ENCODE results near the gene CDIPT.

Gene CDIPT

GRCh38 chr16:29821643-29822115 is 41.3 kb downstream of the CDIPT start:
- peaks cover 18 to 46% (median 31%) of the 10 kb centered on the region in 11 experiments for H3K36me3 ChIP-seq
- H4K20me1 ChIP-seq: peaks cover 16 to 62% (median 48%) of the 10 kb centered on the region in 11 experiments; a peak in 19 of 22 replicates
- peak overlapping the region in 10 of 11 experiments; percentile 6 to 76 (median 64); a peak in 14 of 22 replicates for H3K27ac ChIP-seq
- H3K4me1 ChIP-seq: peaks cover 69 to 85% (median 76%) of the 10 kb centered on the region in 10 experiments
- no peak for TF ChIP-seq Cebpa-rat (IDR thresholded peaks at IDR 0.05)
- H3K9ac ChIP-seq: peak overlapping the region in 10 of 11 experiments; percentile 71 to 98 (median 76); a peak in 18 of 22 replicates
- H3K4me2 ChIP-seq: peak overlapping the region; percentile 95 to 100 (median 100)
- H3K27me3 ChIP-seq: no peaks in the 10 kb centered on the region
- peak overlapping the region in 6 of 10 experiments; percentile 56 to 81 (median 73); a peak in 9 of 20 replicates for H3K4me3 ChIP-seq
- no peaks in the 10 kb centered on the region for H3K9me3 ChIP-seq (replicated peaks in 1 of 11)

- Histone ChIP-seq H3K9ac (peak overlapping the region; percentile 63 to 98 (median 76)), H3K4me2 (peak overlapping the region; percentile 95 to 100 (median 100)), H3K27ac (peak overlapping the region; percentile 6 to 76 (median 63); a peak in 21 of 22 replicates)
Observed at GRCh38 chr16:29820730-29821642, 42.0 kb downstream of the CDIPT start.

GRCh38 chr16:29820271-29820701 is 42.7 kb downstream of the CDIPT start, which contains the start of gene MVP:
TSS of gene MVP (plus strand) at chr16:29820462. CDS start at chr16:29830550, 10,088 bp downstream.
- peaks cover 18 to 46% (median 30%) of the 10 kb centered on the region in 11 experiments for H3K36me3 ChIP-seq
- TF ChIP-seq Cebpa-rat (IDR thresholded peaks at IDR 0.05): no peak
- peak within 1 kb of the TSS; percentile 63 to 98 (median 77) for H3K9ac ChIP-seq
- peak within 1 kb of the TSS; percentile 45 to 81 (median 68) for H3K4me3 ChIP-seq
- peak within 1 kb of the TSS; percentile 6 to 76 (median 63); a peak in 21 of 22 replicates for H3K27ac ChIP-seq
- peak within 1 kb of the TSS; percentile 95 to 100 (median 100) for H3K4me2 ChIP-seq
- H3K4me1 ChIP-seq: peaks cover 65 to 78% (median 72%) of the 10 kb centered on the region in 10 experiments
- H3K27me3 ChIP-seq: no peaks in the 10 kb centered on the region
- no peaks in the 10 kb centered on the region for H3K9me3 ChIP-seq (replicated peaks in 1 of 11)
- H4K20me1 ChIP-seq: peaks cover 16 to 50% (median 40%) of the 10 kb centered on the region in 11 experiments; a peak in 19 of 22 replicates

More at GRCh38 chr16:29820730-29821642, 42.0 kb downstream of the CDIPT start:
- Histone ChIP-seq H3K27me3 (no peaks in the 10 kb centered on the region), H3K9me3 (replicated peaks in 1 of 11) (no peaks in the 10 kb centered on the region), H3K4me3 (peak overlapping the region; percentile 45 to 81 (median 68)), H3K36me3 (peaks cover 18 to 46% (median 30%) of the 10 kb centered on the region in 11 experiments), H4K20me1 (peaks cover 16 to 57% (median 45%) of the 10 kb centered on the region in 11 experiments; a peak in 19 of 22 replicates), H3K4me1 (peaks cover 69 to 84% (median 76%) of the 10 kb centered on the region in 10 experiments)
- no peak for TF ChIP-seq Cebpa-rat (IDR thresholded peaks at IDR 0.05)

- Histone ChIP-seq H4K20me1 (peaks cover 16 to 42% (median 34%) of the 10 kb centered on the region in 11 experiments; a peak in 19 of 22 replicates), H3K36me3 (peaks cover 18 to 46% (median 30%) of the 10 kb centered on the region in 11 experiments), H3K4me3 (peak overlapping the region in 9 of 10 experiments; percentile 56 to 81 (median 71); a peak in 14 of 20 replicates), H3K4me1 (peaks cover 65 to 78% (median 72%) of the 10 kb centered on the region in 10 experiments), H3K9me3 (replicated peaks in 1 of 11) (no peaks in the 10 kb centered on the region), H3K9ac (peak overlapping the region; percentile 63 to 98 (median 77); a peak in 20 of 22 replicates), H3K27me3 (no peaks in the 10 kb centered on the region), H3K4me2 (peak overlapping the region; percentile 95 to 100 (median 100)), H3K27ac (peak overlapping the region in 5 of 11 experiments; percentile 11 to 70 (median 45); a peak in 4 of 22 replicates)
- no peak for TF ChIP-seq Cebpa-rat (IDR thresholded peaks at IDR 0.05)
Observed at GRCh38 chr16:29819506-29819905, 43.5 kb downstream of the CDIPT start.

GRCh38 chr16:29818082-29818481 is 44.9 kb downstream of the CDIPT start:
- Histone ChIP-seq H3K27ac (peak overlapping the region in 2 of 11 experiments; percentile 13 to 19; a peak in 2 of 22 replicates), H3K9ac (peak overlapping the region in 9 of 11 experiments; percentile 77 to 98 (median 96); a peak in 11 of 22 replicates), H3K27me3 (peaks cover 0 to 1% (median 0%) of the 10 kb centered on the region in 11 experiments; a peak in 1 of 22 replicates), H3K4me1 (peaks cover 72 to 81% (median 75%) of the 10 kb centered on the region in 10 experiments), H3K4me3 (peak overlapping the region in 4 of 10 experiments; percentile 68 to 87 (median 83); a peak in 6 of 20 replicates), H3K36me3 (peaks cover 18 to 46% (median 30%) of the 10 kb centered on the region in 11 experiments), H3K9me3 (replicated peaks in 1 of 11) (no peaks in the 10 kb centered on the region), H3K4me2 (peak overlapping the region; percentile 95 to 100 (median 100)), H4K20me1 (peaks cover 16 to 41% (median 28%) of the 10 kb centered on the region in 11 experiments; a peak in 17 of 22 replicates)
- no peak for TF ChIP-seq Cebpa-rat (IDR thresholded peaks at IDR 0.05)

- Histone ChIP-seq H3K27ac (peak overlapping the region; percentile 61 to 98 (median 87)), H3K27me3 (peaks cover 0 to 11% (median 0%) of the 10 kb centered on the region in 11 experiments; a peak in 3 of 22 replicates), H4K20me1 (peaks cover 4 to 41% (median 27%) of the 10 kb centered on the region in 11 experiments; a peak in 16 of 22 replicates), H3K36me3 (peaks cover 18 to 39% (median 23%) of the 10 kb centered on the region in 11 experiments; a peak in 21 of 22 replicates), H3K4me2 (peak overlapping the region; percentile 95 to 100 (median 100)), H3K9me3 (replicated peaks in 1 of 11) (no peaks in the 10 kb centered on the region), H3K4me3 (peak overlapping the region; percentile 68 to 87 (median 80)), H3K4me1 (peaks cover 72 to 85% (median 80%) of the 10 kb centered on the region in 10 experiments), H3K9ac (peak overlapping the region; percentile 79 to 99 (median 96))
- no peak for TF ChIP-seq Cebpa-rat (IDR thresholded peaks at IDR 0.05)
Observed at GRCh38 chr16:29816694-29817441, 46.2 kb downstream of the CDIPT start.

GRCh38 chr16:29815793-29816693 is 47.0 kb downstream of the CDIPT start, which contains the start of gene PAGR1:
TSS of gene PAGR1 (plus strand) at chr16:29816152. CDS start at chr16:29816526, 374 bp downstream.
- no peak for TF ChIP-seq Cebpa-rat (IDR thresholded peaks at IDR 0.05)
- peak within 1 kb of the TSS; percentile 61 to 98 (median 87) for H3K27ac ChIP-seq
- peak within 1 kb of the TSS; percentile 79 to 99 (median 96) for H3K9ac ChIP-seq
- peaks cover 70 to 85% (median 80%) of the 10 kb centered on the region in 10 experiments for H3K4me1 ChIP-seq
- H3K4me3 ChIP-seq: peak within 1 kb of the TSS; percentile 68 to 87 (median 80)
- peaks cover 0 to 43% (median 26%) of the 10 kb centered on the region in 11 experiments; a peak in 19 of 22 replicates for H4K20me1 ChIP-seq
- H3K36me3 ChIP-seq: peaks cover 18 to 31% (median 23%) of the 10 kb centered on the region in 11 experiments; a peak in 21 of 22 replicates
- H3K4me2 ChIP-seq: peak within 1 kb of the TSS; percentile 95 to 100 (median 100)
- peaks cover 0 to 11% (median 0%) of the 10 kb centered on the region in 11 experiments; a peak in 3 of 22 replicates for H3K27me3 ChIP-seq
- H3K9me3 ChIP-seq (replicated peaks in 1 of 11): no peaks in the 10 kb centered on the region
